Measurements from ENCODE around the gene DZIP1L. TPM values are rescaled to one million over a fixed set of nuclear protein-coding genes. Genes with fewer than 3 reads are reported as not detected.
A peak's percentile ranks its signal among the peaks of the same experiment; 100 is the strongest.

Gene DZIP1L
- total RNA-seq, 2 donors from 2014 or later, result 0.23 to 0.46 TPM

DNA sequence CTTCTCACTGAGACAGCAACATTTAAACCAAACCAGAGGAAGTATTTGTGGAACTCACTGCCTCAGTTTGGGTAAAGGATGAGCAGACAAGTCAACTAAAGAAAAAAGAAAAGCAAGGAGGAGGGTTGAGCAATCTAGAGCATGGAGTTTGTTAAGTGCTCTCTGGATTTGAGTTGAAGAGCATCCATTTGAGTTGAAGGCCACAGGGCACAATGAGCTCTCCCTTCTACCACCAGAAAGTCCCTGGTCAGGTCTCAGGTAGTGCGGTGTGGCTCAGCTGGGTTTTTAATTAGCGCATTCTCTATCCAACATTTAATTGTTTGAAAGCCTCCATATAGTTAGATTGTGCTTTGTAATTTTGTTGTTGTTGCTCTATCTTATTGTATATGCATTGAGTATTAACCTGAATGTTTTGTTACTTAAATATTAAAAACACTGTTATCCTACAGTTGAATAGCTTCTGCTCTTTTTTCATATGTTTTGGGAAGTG is 82.2 kb downstream of the DZIP1L start:
- Mint-ChIP-seq H3K4me1 (ENCODE audit: low read depth) (no peaks in the 10 kb centered on the region), H3K4me3 (no peak overlapping the region), H3K27me3 (ENCODE audit: low read depth) (peaks cover 13% of the 10 kb centered on the region), H3K9me3 (no peaks in the 10 kb centered on the region), H3K27ac (no peak overlapping the region), H3K36me3 (ENCODE audit: insufficient read depth in 2 of 2) (no peaks in the 10 kb centered on the region)
- DNase-seq, result no peak
- ATAC-seq (replicated peaks in 1 of 2), result no peak

DNA sequence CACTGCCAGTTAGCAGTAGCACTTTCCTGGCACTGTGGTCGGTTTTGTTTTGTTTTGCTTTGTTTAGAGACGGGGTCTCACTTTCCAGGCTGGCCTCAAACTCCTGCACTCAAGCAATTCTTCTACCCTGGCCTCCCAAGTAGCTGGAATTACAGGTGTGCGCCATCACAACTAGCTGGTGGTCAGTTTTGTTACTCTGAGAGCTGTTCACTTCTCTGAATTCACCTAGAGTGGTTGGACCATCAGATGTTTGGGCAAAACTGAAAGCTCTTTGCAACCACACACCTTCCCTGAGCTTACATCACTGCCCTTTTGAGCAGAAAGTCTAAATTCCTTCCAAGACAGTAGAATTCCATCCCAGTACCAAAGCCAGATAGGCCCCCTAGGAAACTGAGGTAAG is 82.8 kb downstream of the DZIP1L start:
- DNase-seq, result no peak
- H3K27me3 Mint-ChIP-seq (ENCODE audit: low read depth), result peaks cover 13% of the 10 kb centered on the region
- no peak overlapping the region for H3K27ac Mint-ChIP-seq
- no peak overlapping the region for H3K4me3 Mint-ChIP-seq
- H3K36me3 Mint-ChIP-seq (ENCODE audit: insufficient read depth in 2 of 2), result no peaks in the 10 kb centered on the region
- H3K9me3 Mint-ChIP-seq, result no peaks in the 10 kb centered on the region
- ATAC-seq (replicated peaks in 1 of 2), result no peak
- H3K4me1 Mint-ChIP-seq (ENCODE audit: low read depth), result no peaks in the 10 kb centered on the region

- H3K27ac Mint-ChIP-seq, result no peak overlapping the region
- no peak for DNase-seq
- no peaks in the 10 kb centered on the region for H3K36me3 Mint-ChIP-seq (ENCODE audit: insufficient read depth in 2 of 2)
- H3K4me1 Mint-ChIP-seq (ENCODE audit: low read depth), result no peaks in the 10 kb centered on the region
- H3K4me3 Mint-ChIP-seq, result no peak overlapping the region
- peaks cover 22% of the 10 kb centered on the region for H3K27me3 Mint-ChIP-seq (ENCODE audit: low read depth)
- no peaks in the 10 kb centered on the region for H3K9me3 Mint-ChIP-seq
- no peak for ATAC-seq (replicated peaks in 1 of 2)
Observed at GRCh38 chr3:138031536-138031935, 83.9 kb downstream of the DZIP1L start.

- Mint-ChIP-seq H3K4me3 (no peak overlapping the region), H3K4me1 (ENCODE audit: low read depth) (no peaks in the 10 kb centered on the region), H3K27ac (no peak overlapping the region), H3K36me3 (ENCODE audit: insufficient read depth in 2 of 2) (no peaks in the 10 kb centered on the region), H3K27me3 (ENCODE audit: low read depth) (peaks cover 29% of the 10 kb centered on the region), H3K9me3 (no peaks in the 10 kb centered on the region)
- DNase-seq (no peak), ATAC-seq (replicated peaks in 1 of 2) (no peak)
Observed at GRCh38 chr3:138030734-138031280, 84.6 kb downstream of the DZIP1L start.

GRCh38 chr3:138027821-138028220 is 87.6 kb downstream of the DZIP1L start:
- H3K4me3 Mint-ChIP-seq, result no peak overlapping the region
- H3K4me1 Mint-ChIP-seq (ENCODE audit: low read depth), result no peaks in the 10 kb centered on the region
- no peaks in the 10 kb centered on the region for H3K9me3 Mint-ChIP-seq
- H3K27ac Mint-ChIP-seq, result no peak overlapping the region
- DNase-seq, result no peak
- ATAC-seq (replicated peaks in 1 of 2), result no peak
- no peaks in the 10 kb centered on the region for H3K36me3 Mint-ChIP-seq (ENCODE audit: insufficient read depth in 2 of 2)
- peaks cover 32% of the 10 kb centered on the region for H3K27me3 Mint-ChIP-seq (ENCODE audit: low read depth)

DNA sequence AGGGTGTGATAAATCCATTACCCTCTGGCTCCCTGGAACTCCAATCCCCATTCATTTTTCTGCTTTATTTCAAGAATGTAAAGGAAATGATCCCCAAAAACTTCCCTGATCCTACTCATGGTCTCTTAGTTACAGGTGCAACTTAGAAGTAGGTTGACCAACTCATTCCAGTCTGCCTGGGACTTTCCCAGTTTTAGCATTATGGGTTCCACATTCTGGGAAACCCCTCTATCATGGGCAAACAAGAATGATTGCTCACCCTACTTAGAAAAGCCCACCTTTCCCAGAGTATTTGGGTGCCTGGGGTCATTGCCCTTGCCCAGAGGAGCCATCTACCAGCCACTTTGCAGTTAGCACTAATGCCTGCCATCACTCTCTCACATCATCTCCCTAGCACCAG is 89.9 kb downstream of the DZIP1L start:
- H3K4me3 Mint-ChIP-seq, result no peak overlapping the region
- H3K9me3 Mint-ChIP-seq, result no peaks in the 10 kb centered on the region
- peaks cover 29% of the 10 kb centered on the region for H3K27me3 Mint-ChIP-seq (ENCODE audit: low read depth)
- no peak for ATAC-seq (replicated peaks in 1 of 2)
- H3K27ac Mint-ChIP-seq, result no peak overlapping the region
- no peaks in the 10 kb centered on the region for H3K36me3 Mint-ChIP-seq (ENCODE audit: insufficient read depth in 2 of 2)
- no peak for DNase-seq
- H3K4me1 Mint-ChIP-seq (ENCODE audit: low read depth), result no peaks in the 10 kb centered on the region

GRCh38 chr3:138023754-138024153 is 91.7 kb downstream of the DZIP1L start:
- Mint-ChIP-seq H3K4me3 (no peak overlapping the region), H3K9me3 (no peaks in the 10 kb centered on the region), H3K27ac (no peak overlapping the region), H3K36me3 (ENCODE audit: insufficient read depth in 2 of 2) (no peaks in the 10 kb centered on the region), H3K4me1 (ENCODE audit: low read depth) (no peaks in the 10 kb centered on the region), H3K27me3 (ENCODE audit: low read depth) (peaks cover 29% of the 10 kb centered on the region)
- DNase-seq, result no peak
- peak; percentile 72 to 88 for ATAC-seq (replicated peaks in 1 of 2)

DNA sequence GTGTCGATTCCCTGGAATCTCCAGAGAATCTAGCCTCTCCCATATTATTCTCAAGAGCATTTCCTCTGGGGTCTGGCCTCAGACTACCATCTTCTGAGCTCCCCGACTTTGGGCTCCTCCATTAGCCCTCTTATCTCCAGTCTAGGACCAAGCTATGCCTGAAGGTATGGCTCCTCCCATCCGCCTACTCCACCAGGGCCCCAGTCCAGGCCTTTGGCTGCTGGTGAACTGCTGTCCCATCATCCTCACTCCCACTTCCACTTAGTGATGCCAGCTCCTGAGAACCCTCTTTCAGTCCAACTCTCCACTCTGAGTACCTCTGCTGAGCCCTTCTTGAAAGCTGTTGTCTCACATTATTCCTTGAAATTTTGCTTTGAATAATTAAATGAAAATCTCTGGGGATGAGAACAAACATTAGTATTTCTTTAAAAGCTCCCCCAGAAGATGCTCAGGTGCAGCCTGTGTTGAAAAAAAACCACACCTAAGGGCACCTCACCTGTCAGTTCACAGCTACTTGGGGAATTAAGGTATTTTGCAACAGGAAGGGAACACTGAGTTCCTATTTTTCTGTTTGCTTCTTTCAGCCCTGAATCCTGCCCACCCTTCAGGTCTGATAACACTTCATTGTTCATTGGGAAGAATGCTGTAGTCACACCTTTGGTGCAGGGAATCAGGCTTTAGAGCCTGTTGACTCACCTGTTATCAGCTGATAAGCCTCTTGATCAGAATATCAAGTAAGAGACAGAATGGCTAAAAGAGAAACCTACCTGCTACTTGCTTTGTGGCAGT is 95.9 kb downstream of the DZIP1L start:
- no peak for DNase-seq
- H3K27me3 Mint-ChIP-seq (ENCODE audit: low read depth), result peaks cover 1% of the 10 kb centered on the region
- H3K9me3 Mint-ChIP-seq, result no peaks in the 10 kb centered on the region
- H3K27ac Mint-ChIP-seq, result no peak overlapping the region
- no peaks in the 10 kb centered on the region for H3K4me1 Mint-ChIP-seq (ENCODE audit: low read depth)
- no peaks in the 10 kb centered on the region for H3K36me3 Mint-ChIP-seq (ENCODE audit: insufficient read depth in 2 of 2)
- no peak overlapping the region for H3K4me3 Mint-ChIP-seq
- no peak for ATAC-seq (replicated peaks in 1 of 2)

- Mint-ChIP-seq H3K27ac (no peak overlapping the region), H3K36me3 (ENCODE audit: insufficient read depth in 2 of 2) (no peaks in the 10 kb centered on the region), H3K4me1 (ENCODE audit: low read depth) (no peaks in the 10 kb centered on the region), H3K27me3 (ENCODE audit: low read depth) (peaks cover 20% of the 10 kb centered on the region), H3K4me3 (no peak overlapping the region), H3K9me3 (no peaks in the 10 kb centered on the region)
- ATAC-seq (replicated peaks in 1 of 2), result no peak
- no peak for DNase-seq
Observed at GRCh38 chr3:138016065-138016464, 99.3 kb downstream of the DZIP1L start.

- Mint-ChIP-seq H3K27ac (no peak overlapping the region), H3K4me1 (ENCODE audit: low read depth) (no peaks in the 10 kb centered on the region), H3K36me3 (ENCODE audit: insufficient read depth in 2 of 2) (no peaks in the 10 kb centered on the region), H3K27me3 (ENCODE audit: low read depth) (peaks cover 25% of the 10 kb centered on the region), H3K9me3 (no peaks in the 10 kb centered on the region), H3K4me3 (no peak overlapping the region)
- ATAC-seq (replicated peaks in 1 of 2) (no peak), DNase-seq (no peak)
Observed at GRCh38 chr3:138012526-138012925, 102.9 kb downstream of the DZIP1L start.

Other genes starting within 250 kb of the DZIP1L start
- not detected for gene CLDN18, start 105.4 kb downstream of the DZIP1L start, total RNA-seq
- not detected for gene A4GNT, start 16.8 kb upstream of the DZIP1L start, total RNA-seq
- 10 to 100 TPM; 22.0 TPM for gene DBR1, start 59.3 kb upstream of the DZIP1L start, total RNA-seq
- 10 to 100 TPM; 36.8 to 40.2 TPM for gene ARMC8, start 71.7 kb upstream of the DZIP1L start, total RNA-seq
- under 1 TPM; 0.53 to 0.58 TPM for gene NME9, start 214.2 kb upstream of the DZIP1L start, total RNA-seq
- gene MRAS, start 233.0 kb upstream of the DZIP1L start, total RNA-seq, result under 1 TPM; 0.19 to 0.72 TPM

All from activated T-cell treated with anti-CD3 and anti-CD28 coated beads, Interleukin-2, amount 50 U/mL, for 72 hours (primary cell).